Chondrocyte (in vitro differentiated cells): Measurements from ENCODE around the gene FAR2. TPM values are rescaled to one million over a fixed set of nuclear protein-coding genes. Genes with fewer than 3 reads are reported as not detected.

Source experiments
- DNase-seq: peaks from one replicate; pipeline ENCODE4 v3.0.0; 2021; ENCODE audit warnings: mixed read lengths, low spot score
- H3K27ac Mint-ChIP-seq: one replicate; pipeline ENCODE4 v1.8.0; 2021; ENCODE audit warnings: mild to moderate bottlenecking, moderate library complexity, mixed read lengths; ENCODE audit not compliant: unreplicated experiment
- H3K27me3 Mint-ChIP-seq: 2 replicates; pipeline ENCODE4 v1.8.0; 2021; ENCODE audit warnings: low read depth, mixed read lengths
- H3K36me3 Mint-ChIP-seq: 2 replicates; pipeline ENCODE4 v1.8.0; 2021; ENCODE audit warnings: low read depth, mixed read lengths
- H3K4me1 Mint-ChIP-seq: 2 replicates; pipeline ENCODE4 v1.8.0; 2021; ENCODE audit warnings: low read depth, mild to moderate bottlenecking, mixed read lengths
- H3K4me3 Mint-ChIP-seq: one replicate; pipeline ENCODE4 v1.8.0; 2021; ENCODE audit warnings: mild to moderate bottlenecking, moderate library complexity, mixed read lengths; ENCODE audit not compliant: unreplicated experiment
- H3K9me3 Mint-ChIP-seq: 2 replicates; pipeline ENCODE4 v1.8.0; 2021; ENCODE audit warnings: low read depth, mixed read lengths
- CTCF ChIP-seq: fragments of 200-600 bp; sonication (generic); IDR thresholded peaks from 2 replicates; pipeline ENCODE4 v1.5.0; 2021; ENCODE audit warnings: antibody characterized with exemption, mild to moderate bottlenecking, moderate library complexity
- total RNA-seq: library from RNA; stranded (reverse); gene quantifications from 3 replicates; pipeline ENCODE4 v1.2.1, GENCODE V29; 2021

FAR2 gene
- total RNA-seq, 1 donor from 2014 or later = 19.6 TPM

DNA sequence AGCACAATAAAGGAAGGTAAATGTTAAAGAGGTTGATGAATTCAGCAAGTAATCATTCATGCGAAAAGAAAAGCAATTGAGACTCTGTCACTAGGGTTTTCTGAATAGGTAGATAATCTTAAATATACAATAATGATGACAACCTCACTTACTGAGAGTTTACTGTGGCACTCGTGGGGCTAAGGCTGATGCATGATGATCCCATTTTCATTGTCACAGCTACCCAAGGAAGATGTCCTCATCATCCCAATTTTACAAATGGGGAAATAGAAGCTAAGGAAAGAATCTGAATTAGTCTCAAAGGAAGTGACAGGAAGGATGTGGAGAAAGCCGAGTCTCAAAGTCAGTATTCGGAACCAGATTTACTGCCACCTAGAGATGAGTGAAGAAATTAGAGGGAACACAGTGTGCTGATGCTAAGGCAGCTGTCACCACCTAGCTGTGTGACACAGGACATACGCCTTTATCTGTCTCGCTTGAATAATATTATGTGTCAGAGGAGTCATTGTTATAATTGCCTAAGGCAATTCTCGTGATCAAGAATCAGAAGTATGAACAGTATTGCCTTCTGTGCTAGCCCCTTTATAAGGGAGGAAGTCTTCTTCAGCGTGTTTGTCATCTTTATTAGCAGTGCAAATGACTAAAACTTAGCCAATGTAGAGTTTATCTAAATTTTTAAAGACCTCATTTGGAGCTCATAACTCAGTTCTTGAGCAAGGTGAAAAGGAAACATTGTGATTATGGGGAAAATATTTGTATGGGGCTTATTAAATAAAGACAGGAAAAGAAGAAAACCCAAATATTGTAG lies 168.7 kb downstream of the FAR2 start:
- Mint-ChIP-seq H3K27me3 (no peaks in the 10 kb centered on the region), H3K9me3 (no peaks in the 10 kb centered on the region), H3K4me1 (peaks cover 12% of the 10 kb centered on the region), H3K27ac (no peak overlapping the region), H3K36me3 (peaks cover 5% of the 10 kb centered on the region), H3K4me3 (no peak overlapping the region)
- DNase-seq = no peak
- peak; percentile 97 for TF ChIP-seq CTCF

DNA sequence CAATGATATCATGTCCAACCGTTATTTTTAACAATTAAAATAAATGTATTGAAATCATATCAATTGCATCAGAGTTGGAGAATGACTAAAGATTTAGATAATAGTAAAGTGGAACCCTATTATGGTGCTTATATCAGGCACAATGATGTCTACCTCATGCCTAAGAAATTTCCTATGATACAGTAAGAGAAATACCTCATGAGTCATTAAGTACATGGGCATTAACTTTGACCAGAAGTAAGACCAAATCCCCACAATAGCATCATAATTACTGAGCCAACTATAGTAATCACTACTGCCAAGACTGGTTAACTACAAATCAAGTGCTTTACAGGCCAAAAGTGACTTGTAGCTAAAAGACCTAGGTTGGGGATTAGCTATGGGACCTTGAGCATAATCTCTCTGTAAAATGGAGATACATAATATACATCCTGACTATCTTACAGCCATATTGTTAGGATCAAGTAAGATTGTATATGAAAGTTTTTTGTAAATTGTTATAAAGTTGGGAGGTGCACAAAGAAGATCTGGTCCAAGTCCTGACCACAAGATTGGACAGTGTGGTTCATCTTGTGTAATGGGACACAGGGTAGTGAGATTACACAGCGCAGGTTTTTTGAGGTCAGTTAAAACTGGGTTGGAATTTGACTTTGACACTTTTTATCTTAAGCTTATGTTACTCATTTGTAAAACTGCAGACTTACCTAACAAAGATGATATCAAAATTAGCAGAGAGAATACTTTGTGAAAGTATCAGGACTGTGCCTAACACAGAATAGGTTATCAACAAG lies 171.4 kb downstream of the FAR2 start:
- no peaks in the 10 kb centered on the region for H3K27me3 Mint-ChIP-seq
- H3K4me3 Mint-ChIP-seq = no peak overlapping the region
- H3K27ac Mint-ChIP-seq = no peak overlapping the region
- no peak for DNase-seq
- peaks cover 12% of the 10 kb centered on the region for H3K4me1 Mint-ChIP-seq
- H3K36me3 Mint-ChIP-seq = peaks cover 22% of the 10 kb centered on the region
- no peak for TF ChIP-seq CTCF
- peaks cover 13% of the 10 kb centered on the region for H3K9me3 Mint-ChIP-seq

- Mint-ChIP-seq H3K4me3 (no peak overlapping the region), H3K27ac (no peak overlapping the region), H3K36me3 (peaks cover 24% of the 10 kb centered on the region), H3K27me3 (no peaks in the 10 kb centered on the region), H3K9me3 (peaks cover 14% of the 10 kb centered on the region), H3K4me1 (peaks cover 7% of the 10 kb centered on the region)
- no peak for DNase-seq
- TF ChIP-seq CTCF = no peak
Measured at GRCh38 chr12:29322157-29322556, 173.1 kb downstream of the FAR2 start.

GRCh38 chr12:29329411-29329810 lies 180.3 kb downstream of the FAR2 start:
- Mint-ChIP-seq H3K36me3 (peaks cover 5% of the 10 kb centered on the region), H3K9me3 (peaks cover 5% of the 10 kb centered on the region), H3K4me1 (peaks cover 9% of the 10 kb centered on the region), H3K27me3 (no peaks in the 10 kb centered on the region), H3K27ac (no peak overlapping the region), H3K4me3 (no peak overlapping the region)
- DNase-seq = no peak
- no peak for TF ChIP-seq CTCF

DNA sequence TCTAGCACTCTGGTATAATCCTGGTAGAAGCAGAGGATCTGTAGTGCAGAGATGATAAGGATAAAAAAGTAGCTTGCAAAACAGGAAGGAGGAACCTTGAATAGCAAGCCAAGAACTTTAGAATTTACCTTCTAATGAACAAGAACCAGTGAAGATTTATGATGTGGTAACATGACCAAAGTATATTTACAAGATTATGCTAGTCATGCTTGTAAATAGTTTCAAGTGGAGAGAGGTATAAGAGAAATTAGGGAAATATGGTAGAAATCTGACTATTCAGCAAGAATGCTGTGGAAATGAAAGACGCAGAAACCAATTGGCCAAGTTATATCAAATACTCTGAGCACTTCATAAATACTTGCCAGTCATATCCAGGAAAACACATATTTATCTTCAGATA lies 184.1 kb downstream of the FAR2 start:
- Mint-ChIP-seq H3K27me3 (no peaks in the 10 kb centered on the region), H3K4me1 (peaks cover 9% of the 10 kb centered on the region), H3K4me3 (no peak overlapping the region), H3K9me3 (no peaks in the 10 kb centered on the region), H3K36me3 (no peaks in the 10 kb centered on the region), H3K27ac (no peak overlapping the region)
- no peak for DNase-seq
- TF ChIP-seq CTCF = no peak
